ENCODE measurements around the gene PDLIM4. TPM values are rescaled to one million over a fixed set of nuclear protein-coding genes. Genes with fewer than 3 reads are reported as not detected.

The PDLIM4 gene
- total RNA-seq, result 1.2 and 2.0 TPM in 2 replicates

- peaks cover 26% of the 10 kb centered on the region for H3K4me1 Mint-ChIP-seq (ENCODE audit: low read depth)
- H3K36me3 Mint-ChIP-seq (ENCODE audit: low read depth), result no peaks in the 10 kb centered on the region
- no peak within 1 kb of the TSS for H3K4me3 Mint-ChIP-seq (ENCODE audit: low read depth)
- H3K27me3 Mint-ChIP-seq (ENCODE audit: low read depth), result peaks cover 13% of the 10 kb centered on the region
- no peak within 1 kb of the TSS for H3K27ac Mint-ChIP-seq
- no peak for DNase-seq (ENCODE audit: low spot score)
- intact Hi-C loops (cut with micrococcal nuclease), result no loop called here
- H3K9me3 Mint-ChIP-seq, result no peaks in the 10 kb centered on the region
These were observed at the start of gene PDLIM4 for GRCh38 chr5:132257131-132258101. Gene PDLIM4, plus strand, starts transcription at chr5:132257696. Its CDS starts 39 bp downstream, at chr5:132257735.

DNA sequence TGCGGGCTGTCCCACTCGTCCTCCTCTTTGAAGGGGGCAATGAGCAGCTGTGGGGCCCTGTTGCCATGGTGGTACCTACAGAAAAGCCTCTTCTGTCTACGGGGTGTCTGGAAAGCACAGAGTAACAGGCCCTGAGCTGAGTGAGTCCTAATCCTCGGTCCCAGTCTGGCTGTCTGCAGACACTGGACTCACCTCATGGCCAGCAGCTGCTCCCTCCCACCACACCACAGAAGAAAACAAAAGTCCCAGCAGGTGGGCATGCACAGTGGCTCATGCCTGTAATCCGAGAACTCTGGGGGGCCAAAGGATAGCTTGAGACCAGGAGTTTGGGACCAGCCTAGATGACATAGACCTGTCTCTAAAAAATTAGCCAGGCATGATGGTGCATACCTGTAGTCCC lies 49.7 kb upstream of the PDLIM4 start:
- Mint-ChIP-seq H3K4me3 (ENCODE audit: low read depth) (no peak overlapping the region), H3K27me3 (ENCODE audit: low read depth) (no peaks in the 10 kb centered on the region), H3K4me1 (ENCODE audit: low read depth) (peaks cover 3% of the 10 kb centered on the region), H3K27ac (no peak overlapping the region), H3K9me3 (no peaks in the 10 kb centered on the region), H3K36me3 (ENCODE audit: low read depth) (peaks cover 49% of the 10 kb centered on the region)
- intact Hi-C loops (cut with micrococcal nuclease), result loop anchor here (2.0 kb wide), 1 partner anchor 19 kb away; the partner anchor contains the start of gene P4HA2
- no peak for DNase-seq (ENCODE audit: low spot score)

DNA sequence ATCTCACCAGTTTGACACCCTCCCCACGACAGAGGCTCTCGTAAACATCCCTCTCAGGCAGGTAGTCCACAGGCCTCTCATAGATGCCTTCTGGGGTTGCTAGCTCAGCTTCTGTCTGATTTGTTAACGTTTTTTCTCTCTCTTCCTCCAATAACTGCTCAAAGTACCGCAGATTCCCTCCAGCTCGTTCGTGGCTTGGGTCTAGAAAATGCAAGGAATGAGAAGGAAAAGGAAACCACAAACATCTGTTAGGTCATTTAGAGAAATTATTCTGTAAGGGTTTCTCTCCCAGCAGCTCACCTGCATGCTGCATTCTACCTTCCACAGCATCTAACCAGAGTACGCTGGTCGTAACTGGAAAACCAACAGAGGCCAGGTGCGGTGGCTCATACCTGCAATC lies 48.4 kb upstream of the PDLIM4 start:
- Mint-ChIP-seq H3K4me1 (ENCODE audit: low read depth) (no peaks in the 10 kb centered on the region), H3K4me3 (ENCODE audit: low read depth) (no peak overlapping the region), H3K27me3 (ENCODE audit: low read depth) (no peaks in the 10 kb centered on the region), H3K27ac (no peak overlapping the region), H3K9me3 (no peaks in the 10 kb centered on the region), H3K36me3 (ENCODE audit: low read depth) (peaks cover 36% of the 10 kb centered on the region)
- intact Hi-C loops (cut with micrococcal nuclease), result loop anchor here (2.0 kb wide), 1 partner anchor 18 kb away; the partner anchor contains the start of gene P4HA2
- no peak for DNase-seq (ENCODE audit: low spot score)

- Mint-ChIP-seq H3K4me3 (ENCODE audit: low read depth) (no peak overlapping the region), H3K27ac (no peak overlapping the region), H3K4me1 (ENCODE audit: low read depth) (no peaks in the 10 kb centered on the region), H3K36me3 (ENCODE audit: low read depth) (peaks cover 28% of the 10 kb centered on the region), H3K9me3 (no peaks in the 10 kb centered on the region), H3K27me3 (ENCODE audit: low read depth) (no peaks in the 10 kb centered on the region)
- DNase-seq (ENCODE audit: low spot score), result no peak
- intact Hi-C loops (cut with micrococcal nuclease), result loop anchor here (2.0 kb wide), 1 partner anchor 17 kb away; the partner anchor contains the start of gene P4HA2
These were observed 47.5 kb upstream of the PDLIM4 start for GRCh38 chr5:132209901-132210545.

GRCh38 chr5:132210944-132211343 lies 46.6 kb upstream of the PDLIM4 start:
- no peaks in the 10 kb centered on the region for H3K9me3 Mint-ChIP-seq

GRCh38 chr5:132211787-132212186 lies 45.7 kb upstream of the PDLIM4 start:
- H3K9me3 Mint-ChIP-seq, result no peaks in the 10 kb centered on the region
- DNase-seq (ENCODE audit: low spot score), result no peak
- intact Hi-C loops (cut with micrococcal nuclease), result no loop called here
- H3K4me1 Mint-ChIP-seq (ENCODE audit: low read depth), result no peaks in the 10 kb centered on the region
- H3K36me3 Mint-ChIP-seq (ENCODE audit: low read depth), result peaks cover 21% of the 10 kb centered on the region
- no peak overlapping the region for H3K4me3 Mint-ChIP-seq (ENCODE audit: low read depth)
- no peak overlapping the region for H3K27ac Mint-ChIP-seq
- H3K27me3 Mint-ChIP-seq (ENCODE audit: low read depth), result no peaks in the 10 kb centered on the region

More at GRCh38 chr5:132210944-132211343, 46.6 kb upstream of the PDLIM4 start:
- H3K27me3 Mint-ChIP-seq (ENCODE audit: low read depth), result no peaks in the 10 kb centered on the region
- no peaks in the 10 kb centered on the region for H3K4me1 Mint-ChIP-seq (ENCODE audit: low read depth)
- H3K36me3 Mint-ChIP-seq (ENCODE audit: low read depth), result peaks cover 26% of the 10 kb centered on the region
- DNase-seq (ENCODE audit: low spot score), result no peak
- no peak overlapping the region for H3K27ac Mint-ChIP-seq
- intact Hi-C loops (cut with micrococcal nuclease), result no loop called here
- H3K4me3 Mint-ChIP-seq (ENCODE audit: low read depth), result no peak overlapping the region

- Mint-ChIP-seq H3K4me3 (ENCODE audit: low read depth) (no peak overlapping the region), H3K27ac (no peak overlapping the region), H3K4me1 (ENCODE audit: low read depth) (no peaks in the 10 kb centered on the region), H3K9me3 (no peaks in the 10 kb centered on the region), H3K27me3 (ENCODE audit: low read depth) (no peaks in the 10 kb centered on the region), H3K36me3 (ENCODE audit: low read depth) (peaks cover 24% of the 10 kb centered on the region)
- no peak for DNase-seq (ENCODE audit: low spot score)
- intact Hi-C loops (cut with micrococcal nuclease), result no loop called here
These were observed 43.8 kb upstream of the PDLIM4 start for GRCh38 chr5:132213666-132214065.

DNA sequence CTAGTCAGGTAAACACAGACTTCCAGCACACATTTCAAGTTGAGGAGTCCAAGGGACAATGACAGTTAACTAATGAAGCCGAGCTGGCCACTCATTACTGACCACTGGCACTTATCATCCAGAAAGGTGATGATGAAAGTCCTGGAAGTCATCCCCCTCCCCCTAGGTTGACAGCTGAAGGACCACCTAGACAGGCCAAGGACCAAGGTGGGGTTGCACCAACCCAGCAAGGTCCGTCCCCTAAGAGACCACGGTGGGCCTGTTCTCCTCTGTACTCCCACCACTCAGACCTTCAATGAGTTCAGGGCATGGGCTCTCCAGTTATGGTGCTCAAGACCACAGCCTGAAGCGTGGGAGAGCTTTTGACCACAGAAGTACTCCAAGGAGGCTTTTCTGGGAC lies 43.0 kb upstream of the PDLIM4 start:
- peaks cover 17% of the 10 kb centered on the region for H3K36me3 Mint-ChIP-seq (ENCODE audit: low read depth)
- H3K27ac Mint-ChIP-seq, result no peak overlapping the region
- H3K9me3 Mint-ChIP-seq, result no peaks in the 10 kb centered on the region
- no peak for DNase-seq (ENCODE audit: low spot score)
- H3K4me1 Mint-ChIP-seq (ENCODE audit: low read depth), result no peaks in the 10 kb centered on the region
- H3K4me3 Mint-ChIP-seq (ENCODE audit: low read depth), result no peak overlapping the region
- intact Hi-C loops (cut with micrococcal nuclease), result no loop called here
- H3K27me3 Mint-ChIP-seq (ENCODE audit: low read depth), result no peaks in the 10 kb centered on the region

GRCh38 chr5:132215329-132215728 lies 42.2 kb upstream of the PDLIM4 start:
- Mint-ChIP-seq H3K36me3 (ENCODE audit: low read depth) (peaks cover 21% of the 10 kb centered on the region), H3K4me1 (ENCODE audit: low read depth) (no peaks in the 10 kb centered on the region), H3K27ac (no peak overlapping the region), H3K9me3 (no peaks in the 10 kb centered on the region), H3K27me3 (ENCODE audit: low read depth) (no peaks in the 10 kb centered on the region), H3K4me3 (ENCODE audit: low read depth) (no peak overlapping the region)
- intact Hi-C loops (cut with micrococcal nuclease), result no loop called here
- no peak for DNase-seq (ENCODE audit: low spot score)

DNA sequence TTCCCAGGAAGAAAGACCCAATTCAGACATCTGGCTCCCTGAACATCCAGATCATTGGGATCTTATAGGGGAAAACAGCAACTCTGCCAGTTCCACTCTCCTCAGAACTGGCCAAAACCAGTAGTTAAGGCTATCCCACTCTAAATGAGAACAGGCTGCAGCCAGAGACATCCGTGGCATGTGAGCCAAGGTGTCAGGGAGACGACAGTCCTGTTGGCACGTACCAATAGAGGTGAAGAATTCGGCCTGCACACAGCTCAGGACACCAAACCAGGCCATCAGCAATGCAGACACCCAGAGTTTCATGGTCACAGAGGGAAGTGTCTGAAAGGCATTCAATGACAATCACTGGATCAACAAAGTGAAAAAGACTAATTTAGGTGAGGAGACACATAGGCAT lies 39.2 kb upstream of the PDLIM4 start:
- no peaks in the 10 kb centered on the region for H3K27me3 Mint-ChIP-seq (ENCODE audit: low read depth)
- peaks cover 6% of the 10 kb centered on the region for H3K4me1 Mint-ChIP-seq (ENCODE audit: low read depth)
- intact Hi-C loops (cut with micrococcal nuclease), result no loop called here
- no peak overlapping the region for H3K27ac Mint-ChIP-seq
- DNase-seq (ENCODE audit: low spot score), result no peak
- H3K4me3 Mint-ChIP-seq (ENCODE audit: low read depth), result no peak overlapping the region
- peaks cover 25% of the 10 kb centered on the region for H3K36me3 Mint-ChIP-seq (ENCODE audit: low read depth)
- H3K9me3 Mint-ChIP-seq, result no peaks in the 10 kb centered on the region

DNA sequence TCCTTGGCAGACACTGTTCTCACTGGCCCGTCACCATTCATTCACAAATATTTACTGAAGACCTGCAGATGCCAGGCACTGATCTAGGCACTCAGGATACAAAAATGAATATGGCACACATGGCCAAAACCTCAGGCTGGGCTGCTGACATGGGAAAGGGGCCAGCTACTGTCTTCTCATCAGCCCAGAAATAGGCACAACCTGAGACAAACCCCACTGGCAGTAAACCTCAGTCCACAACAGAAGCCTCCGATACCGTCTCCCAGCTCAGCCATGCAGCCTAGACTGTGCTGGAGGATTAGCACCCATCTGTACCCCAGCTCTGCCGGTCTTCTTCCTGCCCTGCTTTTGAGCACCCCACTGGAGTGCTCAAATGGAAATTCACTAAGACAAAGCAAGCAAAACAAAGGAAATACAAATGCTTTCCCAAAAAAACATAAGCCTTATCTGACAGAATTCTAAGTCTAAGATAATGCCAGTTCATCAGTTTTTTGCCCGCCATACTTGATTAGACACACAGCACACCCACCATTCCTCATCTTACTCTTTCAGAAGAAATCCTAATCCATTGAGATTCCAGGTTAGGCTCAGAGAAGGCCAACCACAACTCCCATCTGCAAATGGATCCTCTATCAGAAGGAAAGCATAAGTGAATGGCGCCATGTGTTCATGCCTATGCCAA lies 38.1 kb upstream of the PDLIM4 start:
- intact Hi-C loops (cut with micrococcal nuclease), result no loop called here
- H3K4me1 Mint-ChIP-seq (ENCODE audit: low read depth), result peaks cover 14% of the 10 kb centered on the region
- H3K36me3 Mint-ChIP-seq (ENCODE audit: low read depth), result peaks cover 30% of the 10 kb centered on the region
- DNase-seq (ENCODE audit: low spot score), result no peak
- H3K9me3 Mint-ChIP-seq, result no peaks in the 10 kb centered on the region
- no peak overlapping the region for H3K27ac Mint-ChIP-seq
- H3K4me3 Mint-ChIP-seq (ENCODE audit: low read depth), result no peak overlapping the region
- H3K27me3 Mint-ChIP-seq (ENCODE audit: low read depth), result no peaks in the 10 kb centered on the region

GRCh38 chr5:132219981-132220380 lies 37.5 kb upstream of the PDLIM4 start:
- peaks cover 18% of the 10 kb centered on the region for H3K4me1 Mint-ChIP-seq (ENCODE audit: low read depth)
- no peak for DNase-seq (ENCODE audit: low spot score)
- H3K9me3 Mint-ChIP-seq, result no peaks in the 10 kb centered on the region
- H3K4me3 Mint-ChIP-seq (ENCODE audit: low read depth), result no peak overlapping the region
- intact Hi-C loops (cut with micrococcal nuclease), result no loop called here
- peaks cover 33% of the 10 kb centered on the region for H3K36me3 Mint-ChIP-seq (ENCODE audit: low read depth)
- H3K27me3 Mint-ChIP-seq (ENCODE audit: low read depth), result no peaks in the 10 kb centered on the region
- H3K27ac Mint-ChIP-seq, result no peak overlapping the region

All from activated T-helper 2 cell treated with anti-CD3 and anti-CD28 coated beads, Interferon-gamma antibody, Interleukin-2, Interleukin-4, amounts not matched to agents 10 μg/mL and 5 μg/mL and 100 μg/mL, durations not matched to agents 14 hours and 24 hours and 36 hours (primary cell).